Gastrocnemius medialis (tissue), 4 donors: Measurements from ENCODE around the gene SELENOO. TPM values are rescaled to one million over a fixed set of nuclear protein-coding genes. Genes with fewer than 3 reads are reported as not detected.
A peak's percentile ranks its signal among the peaks of the same experiment; 100 is the strongest.

ENCODE experiments used
- ATAC-seq, 2 donors: fragments of 150-250 bp; one replicate each; pipeline ENCODE4 v1.9.1; 2016
- DNase-seq, 2 donors: peaks; one replicate each; pipeline ENCODE4 v3.0.0-alpha.2; 2019
- H3K27ac ChIP-seq, 4 donors: fragments of 200-600 bp; sonication (generic); 1 replicate in 1 of 4; 2 replicates in 3 of 4; pipeline ENCODE4 v1.5.1; 2016 to 2018; ENCODE audit warnings: mild to moderate bottlenecking in 2 of 4, moderate library complexity in 1 of 4
- H3K27me3 ChIP-seq, 3 donors: fragments of 200-600 bp; sonication (generic) in 2 of 3; 1 replicate in 1 of 3; 2 replicates in 2 of 3; pipeline versions ENCODE4 v1.5.1 to v1.6.0; 2016 to 2019; ENCODE audit warnings: mild to moderate bottlenecking in 1 of 3, moderate library complexity in 1 of 3
- H3K36me3 ChIP-seq, 2 donors: fragments of 200-600 bp; sonication (generic) in 1 of 2; one replicate each; pipeline ENCODE4 v1.5.1; 2017 to 2018
- H3K4me1 ChIP-seq, 2 donors: fragments of 200-600 bp; sonication (generic) in 1 of 2; one replicate each; pipeline ENCODE4 v1.5.1; 2016 to 2017; ENCODE audit warnings: mild to moderate bottlenecking in 2 of 2
- H3K4me3 ChIP-seq, 4 donors: fragments of 200-600 bp; sonication (generic) in 3 of 4; 1 replicate in 1 of 4; 2 replicates in 3 of 4; pipeline ENCODE4 v1.5.1; 2016 to 2019; ENCODE audit warnings: mild to moderate bottlenecking in 2 of 4
- H3K9me3 ChIP-seq, 3 donors: fragments of 200-600 bp; sonication (generic) in 2 of 3; 1 replicate in 1 of 3; 2 replicates in 2 of 3; pipeline ENCODE4 v1.5.1; 2016 to 2019
- CTCF ChIP-seq, 5 experiments: fragments of 450-650 bp in 3 of 5; fragments of 200-600 bp in 2 of 5; sonication (generic) in 2 of 5; IDR thresholded peaks in 4 of 5; conservative IDR thresholded peaks in 1 of 5; 1 replicate in 4 of 5; 2 replicates in 1 of 5; pipeline ENCODE4 v1.5.1; 2016 to 2019; ENCODE audit warnings: antibody characterized with exemption in 5 of 5, mild to moderate bottlenecking in 3 of 5, moderate library complexity in 3 of 5
- POLR2A ChIP-seq, 2 donors: fragments of 450-650 bp; IDR thresholded peaks; one replicate each; pipeline ENCODE4 v1.6.1; 2017; ENCODE audit warnings: antibody characterized with exemption in 2 of 2, mild to moderate bottlenecking in 2 of 2, moderate library complexity in 2 of 2
- in situ Hi-C, 4 donors: fragments of 200-750 bp; cut with MboI; loops; one replicate each; pipeline versions ENCODE4 v1.15.0 to v1.8.0; 2017; ENCODE audit warnings: low sequenced_read_pairs in 4 of 4
- intact Hi-C: fragments of 100-400 bp; cut with DNase I; formaldehyde crosslinking; loops from one replicate; pipeline ENCODE4 v1.15.1; 2023; ENCODE audit warnings: low total_unique reads
- total RNA-seq, 4 donors: library from RNA; depleted of rRNA; stranded (reverse); fragments of >200 nt; gene quantifications; one replicate each; pipeline versions ENCODE4 v1.1.0 to v1.2.3, GENCODE V29; 2016

SELENOO gene
- total RNA-seq, 4 donors from 2014 or later, result 26.4 to 54.9 (median 34.0) TPM

- in situ Hi-C loops, result no loop called here
- TF ChIP-seq POLR2A (IDR thresholded peaks at IDR 0.05) (no peak), CTCF (IDR thresholded peaks at IDR 0.05 in 4 of 5, conservative IDR thresholded peaks at IDR 0.05 in 1 of 5) (no peak)
- no peak for ATAC-seq
Observed at GRCh38 chr22:50210378-50211139, 9.7 kb downstream of the SELENOO start.

DNA sequence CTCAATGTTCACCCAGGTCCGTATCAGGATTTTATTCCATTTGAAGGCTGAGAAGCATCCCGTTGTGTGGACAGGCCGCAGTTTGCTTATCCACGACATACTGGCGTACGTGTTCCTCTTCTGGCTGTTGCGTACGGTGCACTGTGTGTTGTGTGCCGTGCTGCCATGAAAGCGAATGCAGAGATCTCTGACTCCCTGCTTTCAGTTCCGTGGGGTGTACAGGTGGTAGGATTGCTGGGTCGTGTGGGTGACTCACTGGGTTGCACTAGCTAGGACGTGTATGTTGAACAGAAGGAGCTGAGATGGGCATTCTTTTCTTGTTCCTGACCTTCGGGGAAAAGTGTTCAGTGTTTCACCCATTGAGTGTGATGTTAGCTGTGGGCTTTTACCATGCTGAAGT lies 10.3 kb downstream of the SELENOO start:
- in situ Hi-C loops (no loop called here), intact Hi-C loops (loop anchor here (5.0 kb wide), 1 partner anchor 41 kb away; the partner anchor contains the start of gene HDAC10)
- Histone ChIP-seq H3K27me3 (no peaks in the 10 kb centered on the region), H3K9me3 (no peaks in the 10 kb centered on the region), H3K36me3 (peaks cover 0 to 59% of the 10 kb centered on the region in 2 donors), H3K4me3 (no peak overlapping the region), H3K4me1 (peaks cover 9 to 13% of the 10 kb centered on the region in 2 donors), H3K27ac (no peak overlapping the region)
- no peak for DNase-seq
- TF ChIP-seq CTCF (IDR thresholded peaks at IDR 0.05 in 4 of 5, conservative IDR thresholded peaks at IDR 0.05 in 1 of 5), result no peak
- ATAC-seq, result no peak

More at GRCh38 chr22:50210378-50211139, 9.7 kb downstream of the SELENOO start:
- Histone ChIP-seq H3K4me3 (no peak overlapping the region), H3K36me3 (peaks cover 0 to 53% of the 10 kb centered on the region in 2 donors), H3K27ac (no peak overlapping the region), H3K9me3 (no peaks in the 10 kb centered on the region), H3K4me1 (peaks cover 14 to 19% of the 10 kb centered on the region in 2 donors), H3K27me3 (no peaks in the 10 kb centered on the region)
- no peak for DNase-seq
- intact Hi-C loops, result loop anchor here (5.0 kb wide), 1 partner anchor 42 kb away; the partner anchor contains the start of gene HDAC10

DNA sequence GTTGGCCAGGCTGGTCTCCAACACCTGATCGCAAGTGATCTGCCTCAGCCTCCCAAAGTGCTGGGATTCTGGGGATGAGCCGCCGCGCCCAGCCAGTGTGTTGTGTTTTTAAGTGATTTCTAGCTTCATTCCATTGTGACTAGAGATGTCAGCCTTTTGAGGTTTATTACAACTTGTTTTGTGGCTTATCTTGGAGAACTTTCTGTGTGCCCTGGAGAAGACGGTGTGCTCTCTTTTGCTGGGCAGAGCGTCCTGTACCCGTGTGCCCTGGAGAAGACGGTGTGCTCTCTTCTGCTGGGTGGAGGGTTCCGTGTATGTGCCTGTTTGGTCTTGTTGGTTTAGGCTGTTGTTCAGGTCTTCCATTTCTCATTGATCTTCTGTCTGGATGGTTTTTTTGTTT lies 12.5 kb downstream of the SELENOO start:
- Histone ChIP-seq H3K9me3 (no peaks in the 10 kb centered on the region), H3K27me3 (no peaks in the 10 kb centered on the region), H3K4me1 (no peaks in the 10 kb centered on the region), H3K4me3 (no peak overlapping the region), H3K27ac (no peak overlapping the region), H3K36me3 (peaks cover 0 to 75% of the 10 kb centered on the region in 2 donors)
- in situ Hi-C loops, result no loop called here
- intact Hi-C loops, result loop anchor here (5.0 kb wide), 1 partner anchor 39 kb away; the partner anchor contains the start of gene HDAC10
- no peak for ATAC-seq
- no peak for TF ChIP-seq CTCF (IDR thresholded peaks at IDR 0.05 in 4 of 5, conservative IDR thresholded peaks at IDR 0.05 in 1 of 5)
- TF ChIP-seq POLR2A (IDR thresholded peaks at IDR 0.05), result no peak
- no peak for DNase-seq

DNA sequence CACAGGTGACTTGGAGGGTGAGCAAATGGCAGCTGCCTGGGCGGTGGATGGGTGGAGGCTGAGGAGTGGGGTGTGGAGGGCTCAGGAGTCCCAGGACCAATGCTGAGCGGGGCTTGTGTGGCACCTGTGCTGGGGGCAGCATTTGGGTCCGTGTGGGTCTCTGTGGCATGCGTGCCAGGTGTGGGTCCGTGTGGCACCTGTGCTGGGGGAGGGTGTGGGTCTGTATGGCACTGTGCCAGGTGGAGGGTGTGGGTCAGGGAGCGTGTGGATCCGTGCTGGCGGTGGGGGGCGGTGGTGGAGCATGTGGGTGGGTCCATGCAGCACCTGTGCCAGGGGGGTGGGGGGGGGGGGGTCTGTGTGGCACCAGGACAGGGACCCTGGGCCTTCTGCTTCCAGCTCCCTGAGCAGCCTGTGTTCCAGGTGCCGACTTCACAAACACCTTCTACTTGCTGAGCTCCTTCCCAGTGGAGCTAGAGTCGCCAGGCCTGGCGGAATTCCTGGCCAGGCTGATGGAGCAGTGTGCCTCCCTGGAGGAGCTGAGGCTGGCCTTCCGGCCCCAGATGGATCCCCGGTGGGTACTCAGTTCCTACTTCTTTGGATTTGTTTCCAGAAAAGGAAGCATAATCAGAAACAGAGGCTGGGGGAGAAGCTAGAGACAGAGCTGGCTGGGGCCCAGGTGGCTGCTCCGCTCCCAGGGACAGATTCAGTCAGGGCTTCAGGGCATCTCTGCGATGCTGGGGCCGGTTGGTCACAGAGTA lies 14.7 kb downstream of the SELENOO start:
- TF ChIP-seq POLR2A (IDR thresholded peaks at IDR 0.05), result no peak
- TF ChIP-seq CTCF (IDR thresholded peaks at IDR 0.05 in 4 of 5, conservative IDR thresholded peaks at IDR 0.05 in 1 of 5), result no peak
- in situ Hi-C loops (no loop called here), intact Hi-C loops (no loop called here)
- H3K27ac ChIP-seq, result peak overlapping the region in 1 of 4 donors; percentile 48
- ATAC-seq (no peak), DNase-seq (no peak)
- peaks cover 0 to 82% of the 10 kb centered on the region in 2 donors for H3K36me3 ChIP-seq
- H3K9me3 ChIP-seq, result no peaks in the 10 kb centered on the region
- H3K4me3 ChIP-seq, result no peak overlapping the region
- H3K4me1 ChIP-seq, result no peaks in the 10 kb centered on the region
- H3K27me3 ChIP-seq, result no peaks in the 10 kb centered on the region
